Right lobe of liver (tissue), 4 donors: ENCODE measurements around the gene TRIM71.

Source experiments
- POLR2A ChIP-seq: fragments of 450-650 bp; IDR thresholded peaks from one replicate; pipeline ENCODE4 v1.6.1; 2017; ENCODE audit warnings: antibody characterized with exemption, mild to moderate bottlenecking
- TF ChIP-seq, protein P1 (sequence below), 4 donors: fragments of 200-600 bp in 3 of 4; fragments of 450-650 bp in 1 of 4; IDR thresholded peaks; one replicate each; pipeline versions ENCODE4 v1.5.1 to v1.8.0; 2016 to 2022; ENCODE audit warnings: antibody characterized with exemption in 4 of 4, mild to moderate bottlenecking in 2 of 4
- donor health status: DM: no; HTN: no; CAD: no.
- donor health status: DM: no; HTN: no; CAD: no.
- donor health status: DM: no; HTN: yes; CAD: no.

DNA sequence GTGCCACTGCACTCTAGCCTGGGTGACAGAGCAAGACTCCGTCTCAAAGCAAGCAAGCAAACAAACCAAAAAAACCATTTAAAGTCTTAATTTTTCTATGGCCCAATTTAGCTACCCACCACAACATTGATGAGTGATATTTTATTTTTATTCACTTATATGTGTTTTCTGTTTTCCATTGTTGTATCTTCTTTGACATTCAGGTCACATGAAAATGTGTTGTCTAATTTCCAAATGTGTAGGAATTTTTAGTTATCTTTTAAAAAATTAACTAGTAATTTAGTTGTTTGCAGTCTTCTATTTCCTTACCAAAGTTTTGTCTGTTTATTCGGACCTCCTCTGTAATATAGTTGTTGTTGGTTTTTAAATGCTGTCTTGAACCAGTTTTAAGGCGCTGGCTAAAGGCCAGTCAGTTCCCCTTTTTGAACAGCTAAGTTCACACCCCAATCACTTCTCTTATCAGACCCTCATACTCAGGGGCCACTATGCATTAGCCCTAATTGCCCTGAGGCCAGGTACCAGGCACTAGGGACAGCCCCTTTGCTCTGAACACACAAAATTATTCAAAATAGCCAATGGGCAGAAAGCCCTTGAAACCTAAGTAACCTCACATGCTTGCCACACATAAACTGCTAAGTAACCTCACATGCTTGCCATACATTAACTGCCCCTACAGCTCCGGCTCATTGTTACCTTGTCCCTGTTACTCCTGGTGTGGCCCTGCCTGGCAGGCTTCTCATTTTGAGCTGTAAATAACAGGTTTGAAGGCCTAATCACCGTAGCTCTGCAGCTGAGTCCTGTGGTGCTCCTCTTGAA lies 129.4 kb downstream of the TRIM71 start:
- TF ChIP-seq POLR2A, result no peak
- TF ChIP-seq, protein P1, sequence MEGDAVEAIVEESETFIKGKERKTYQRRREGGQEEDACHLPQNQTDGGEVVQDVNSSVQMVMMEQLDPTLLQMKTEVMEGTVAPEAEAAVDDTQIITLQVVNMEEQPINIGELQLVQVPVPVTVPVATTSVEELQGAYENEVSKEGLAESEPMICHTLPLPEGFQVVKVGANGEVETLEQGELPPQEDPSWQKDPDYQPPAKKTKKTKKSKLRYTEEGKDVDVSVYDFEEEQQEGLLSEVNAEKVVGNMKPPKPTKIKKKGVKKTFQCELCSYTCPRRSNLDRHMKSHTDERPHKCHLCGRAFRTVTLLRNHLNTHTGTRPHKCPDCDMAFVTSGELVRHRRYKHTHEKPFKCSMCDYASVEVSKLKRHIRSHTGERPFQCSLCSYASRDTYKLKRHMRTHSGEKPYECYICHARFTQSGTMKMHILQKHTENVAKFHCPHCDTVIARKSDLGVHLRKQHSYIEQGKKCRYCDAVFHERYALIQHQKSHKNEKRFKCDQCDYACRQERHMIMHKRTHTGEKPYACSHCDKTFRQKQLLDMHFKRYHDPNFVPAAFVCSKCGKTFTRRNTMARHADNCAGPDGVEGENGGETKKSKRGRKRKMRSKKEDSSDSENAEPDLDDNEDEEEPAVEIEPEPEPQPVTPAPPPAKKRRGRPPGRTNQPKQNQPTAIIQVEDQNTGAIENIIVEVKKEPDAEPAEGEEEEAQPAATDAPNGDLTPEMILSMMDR (IDR thresholded peaks at IDR 0.05), result no peak
